Erythroblast (primary cell): ENCODE results near the gene NAP1L1.

Source experiments
- GATA1 ChIP-seq: IDR thresholded peaks from 2 replicates; pipeline ENCODE4 v1.6.1; 2011; ENCODE audit warnings: low read depth, mild to moderate bottlenecking, control low read depth, low read length, moderate library complexity
- POLR2A ChIP-seq: IDR thresholded peaks from 2 replicates; pipeline ENCODE4 v1.6.1; 2011; ENCODE audit warnings: mild to moderate bottlenecking, low read length

- TF ChIP-seq POLR2A (no peak), GATA1 (no peak)
These were observed 70.9 kb downstream of the NAP1L1 start for GRCh38 chr12:76013603-76014002.
